CD4-positive, alpha-beta T cell treated with Interleukin-15 for 4 hours (primary cell): Measurements from ENCODE around the gene TMPRSS11A.

Experiments used
- DNase-seq: peaks from one replicate; pipeline ENCODE4 v3.0.0-alpha.2; 2020; ENCODE audit warnings: low spot score

The TMPRSS11A gene

GRCh38 chr4:67963356-67963755 lies at the start of gene TMPRSS11A:
TSS of gene TMPRSS11A (minus strand) at chr4:67963493. CDS start at chr4:67963393, 100 bp downstream.
- no peak for DNase-seq

- DNase-seq = no peak
Observed at GRCh38 chr4:68011684-68012083, 48.4 kb upstream of the TMPRSS11A start.

GRCh38 chr4:68002906-68003305 lies 39.6 kb upstream of the TMPRSS11A start:
- no peak for DNase-seq

- DNase-seq = no peak
Observed at GRCh38 chr4:67996127-67996526, 32.8 kb upstream of the TMPRSS11A start.

GRCh38 chr4:67988991-67989390 lies 25.7 kb upstream of the TMPRSS11A start:
- DNase-seq = no peak

GRCh38 chr4:67983333-67983732 lies 20.0 kb upstream of the TMPRSS11A start:
- DNase-seq = no peak

- DNase-seq = no peak
Observed at GRCh38 chr4:67980512-67980911, 17.2 kb upstream of the TMPRSS11A start.

GRCh38 chr4:67973608-67974007 lies 10.3 kb upstream of the TMPRSS11A start:
- no peak for DNase-seq

- DNase-seq = no peak
Observed at GRCh38 chr4:67954890-67955289, 8.4 kb downstream of the TMPRSS11A start.

- DNase-seq = no peak
Observed at GRCh38 chr4:67941074-67941473, 22.2 kb downstream of the TMPRSS11A start.

GRCh38 chr4:67940506-67940905 lies 22.8 kb downstream of the TMPRSS11A start:
- no peak for DNase-seq

GRCh38 chr4:67939195-67939594 lies 24.1 kb downstream of the TMPRSS11A start:
- DNase-seq = no peak

- DNase-seq = no peak
Observed at GRCh38 chr4:67935888-67936287, 27.4 kb downstream of the TMPRSS11A start.

GRCh38 chr4:67934628-67935027 lies 28.7 kb downstream of the TMPRSS11A start:
- DNase-seq = no peak

GRCh38 chr4:67933755-67934154 lies 29.5 kb downstream of the TMPRSS11A start:
- no peak for DNase-seq

- DNase-seq = no peak
Observed at GRCh38 chr4:67933038-67933437, 30.3 kb downstream of the TMPRSS11A start.

GRCh38 chr4:67931256-67931655 lies 32.0 kb downstream of the TMPRSS11A start:
- DNase-seq = no peak

- DNase-seq = no peak
Observed at GRCh38 chr4:67929426-67929825, 33.9 kb downstream of the TMPRSS11A start.

GRCh38 chr4:67928546-67928945 lies 34.7 kb downstream of the TMPRSS11A start:
- DNase-seq = no peak

GRCh38 chr4:67927251-67927650 lies 36.0 kb downstream of the TMPRSS11A start:
- DNase-seq = no peak

- no peak for DNase-seq
Observed at GRCh38 chr4:67926485-67926884, 36.8 kb downstream of the TMPRSS11A start.

- DNase-seq = no peak
Observed at GRCh38 chr4:67922697-67923096, 40.6 kb downstream of the TMPRSS11A start.

- DNase-seq = no peak
Observed at GRCh38 chr4:67918428-67918827, 44.9 kb downstream of the TMPRSS11A start.

- DNase-seq = no peak
Observed at GRCh38 chr4:67915400-67915966, 47.8 kb downstream of the TMPRSS11A start.

- DNase-seq = no peak
Observed at GRCh38 chr4:67912080-67912479, 51.2 kb downstream of the TMPRSS11A start.
